ENCODE results near the gene DOC2B.

DNA sequence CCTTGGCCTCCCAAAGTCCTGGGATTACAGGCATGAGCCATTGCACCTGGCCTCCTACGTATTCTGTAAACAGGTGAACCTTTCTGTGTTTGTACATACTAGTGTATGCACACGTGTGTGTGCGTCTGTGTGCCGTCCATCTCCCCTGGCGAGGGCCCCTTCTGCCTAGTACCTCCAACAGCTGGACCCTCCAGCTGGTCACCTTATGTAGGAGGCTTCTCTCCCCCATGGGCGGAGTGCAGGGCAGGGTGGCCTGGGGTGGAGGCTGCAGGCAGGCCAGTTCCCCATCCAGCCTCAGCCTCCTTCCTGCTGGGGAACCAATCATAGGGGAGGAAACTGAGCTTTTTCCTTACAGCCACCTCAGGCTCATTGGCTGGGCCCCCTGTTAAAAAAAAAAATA, 24.4 kb upstream of the DOC2B start:
- TF ChIP-seq, protein P1, sequence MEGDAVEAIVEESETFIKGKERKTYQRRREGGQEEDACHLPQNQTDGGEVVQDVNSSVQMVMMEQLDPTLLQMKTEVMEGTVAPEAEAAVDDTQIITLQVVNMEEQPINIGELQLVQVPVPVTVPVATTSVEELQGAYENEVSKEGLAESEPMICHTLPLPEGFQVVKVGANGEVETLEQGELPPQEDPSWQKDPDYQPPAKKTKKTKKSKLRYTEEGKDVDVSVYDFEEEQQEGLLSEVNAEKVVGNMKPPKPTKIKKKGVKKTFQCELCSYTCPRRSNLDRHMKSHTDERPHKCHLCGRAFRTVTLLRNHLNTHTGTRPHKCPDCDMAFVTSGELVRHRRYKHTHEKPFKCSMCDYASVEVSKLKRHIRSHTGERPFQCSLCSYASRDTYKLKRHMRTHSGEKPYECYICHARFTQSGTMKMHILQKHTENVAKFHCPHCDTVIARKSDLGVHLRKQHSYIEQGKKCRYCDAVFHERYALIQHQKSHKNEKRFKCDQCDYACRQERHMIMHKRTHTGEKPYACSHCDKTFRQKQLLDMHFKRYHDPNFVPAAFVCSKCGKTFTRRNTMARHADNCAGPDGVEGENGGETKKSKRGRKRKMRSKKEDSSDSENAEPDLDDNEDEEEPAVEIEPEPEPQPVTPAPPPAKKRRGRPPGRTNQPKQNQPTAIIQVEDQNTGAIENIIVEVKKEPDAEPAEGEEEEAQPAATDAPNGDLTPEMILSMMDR (IDR thresholded peaks at IDR 0.05) = no peak
- TF ChIP-seq, protein P2, sequence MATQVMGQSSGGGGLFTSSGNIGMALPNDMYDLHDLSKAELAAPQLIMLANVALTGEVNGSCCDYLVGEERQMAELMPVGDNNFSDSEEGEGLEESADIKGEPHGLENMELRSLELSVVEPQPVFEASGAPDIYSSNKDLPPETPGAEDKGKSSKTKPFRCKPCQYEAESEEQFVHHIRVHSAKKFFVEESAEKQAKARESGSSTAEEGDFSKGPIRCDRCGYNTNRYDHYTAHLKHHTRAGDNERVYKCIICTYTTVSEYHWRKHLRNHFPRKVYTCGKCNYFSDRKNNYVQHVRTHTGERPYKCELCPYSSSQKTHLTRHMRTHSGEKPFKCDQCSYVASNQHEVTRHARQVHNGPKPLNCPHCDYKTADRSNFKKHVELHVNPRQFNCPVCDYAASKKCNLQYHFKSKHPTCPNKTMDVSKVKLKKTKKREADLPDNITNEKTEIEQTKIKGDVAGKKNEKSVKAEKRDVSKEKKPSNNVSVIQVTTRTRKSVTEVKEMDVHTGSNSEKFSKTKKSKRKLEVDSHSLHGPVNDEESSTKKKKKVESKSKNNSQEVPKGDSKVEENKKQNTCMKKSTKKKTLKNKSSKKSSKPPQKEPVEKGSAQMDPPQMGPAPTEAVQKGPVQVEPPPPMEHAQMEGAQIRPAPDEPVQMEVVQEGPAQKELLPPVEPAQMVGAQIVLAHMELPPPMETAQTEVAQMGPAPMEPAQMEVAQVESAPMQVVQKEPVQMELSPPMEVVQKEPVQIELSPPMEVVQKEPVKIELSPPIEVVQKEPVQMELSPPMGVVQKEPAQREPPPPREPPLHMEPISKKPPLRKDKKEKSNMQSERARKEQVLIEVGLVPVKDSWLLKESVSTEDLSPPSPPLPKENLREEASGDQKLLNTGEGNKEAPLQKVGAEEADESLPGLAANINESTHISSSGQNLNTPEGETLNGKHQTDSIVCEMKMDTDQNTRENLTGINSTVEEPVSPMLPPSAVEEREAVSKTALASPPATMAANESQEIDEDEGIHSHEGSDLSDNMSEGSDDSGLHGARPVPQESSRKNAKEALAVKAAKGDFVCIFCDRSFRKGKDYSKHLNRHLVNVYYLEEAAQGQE (IDR thresholded peaks at IDR 0.05; ENCODE audit: insufficient read depth in 1 of 2, low read depth in 2 of 2, low read length in 1 of 2) = no peak
- TF ChIP-seq TCF7L2 (IDR thresholded peaks at IDR 0.05; ENCODE audit: low read depth, low read length) (no peak), POLR2AphosphoS5 (IDR thresholded peaks at IDR 0.05; ENCODE audit: low read depth, low read length) (no peak), SIN3A (IDR thresholded peaks at IDR 0.05; ENCODE audit: borderline replicate concordance, insufficient read depth, low read depth, low read length) (no peak)
